NCI-H510A treated with DMSO at 0.1 percent for 48 hours (cell line): ENCODE results near the gene MDH1.
"Not testable (repeated sequence)": the region's sequence is repeated elsewhere in the genome, so short reads cannot be mapped to it uniquely, and the experiment has no call there.

Source experiments
- DNase-seq: peaks from one replicate; lab custom pipeline; 2025; lab: John Stamatoyannopoulos, UW

Gene MDH1

GRCh38 chr2:63588385-63589147, at the start of gene MDH1, which contains the start of gene WDPCP:
Gene MDH1 (plus strand): TSS chr2:63588963. CDS start chr2:63589044, 81 bp downstream.
Gene WDPCP (minus strand): TSS chr2:63588477. CDS start chr2:63588271, 206 bp downstream.
- DNase-seq = peak; percentile 98

DNA sequence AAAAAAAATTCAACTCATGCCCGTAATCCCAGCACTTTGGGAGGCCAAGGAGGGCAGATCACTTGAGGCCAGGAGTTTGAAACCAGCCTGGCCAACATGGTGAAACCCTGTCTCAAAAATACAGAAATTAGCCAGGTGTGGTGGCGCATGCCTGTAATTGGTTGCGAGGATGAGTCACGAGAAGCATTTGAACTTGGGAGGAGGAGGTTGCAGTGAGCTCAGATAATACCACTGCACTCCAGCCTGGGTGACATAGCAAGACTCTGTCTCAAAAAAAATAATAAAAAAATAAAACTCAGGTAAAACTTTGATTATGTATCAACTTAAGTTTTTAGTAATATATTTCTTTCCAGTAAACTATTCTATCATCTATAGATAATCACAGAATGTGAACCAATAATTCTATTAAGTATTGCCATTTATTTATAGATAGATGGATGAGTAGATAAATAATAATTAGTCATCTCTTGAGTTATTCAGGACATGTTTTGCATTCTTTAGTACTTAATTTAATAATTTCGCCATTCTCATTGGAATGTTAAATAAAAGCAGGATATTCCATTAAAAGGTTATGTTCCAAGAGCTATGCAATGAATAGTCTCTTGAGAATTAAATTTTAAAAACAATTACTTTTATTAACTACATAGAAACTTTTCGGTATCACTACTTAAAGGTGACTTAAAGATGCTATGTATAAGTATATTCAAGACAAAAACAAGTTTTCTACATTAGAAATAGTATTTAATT, 49.2 kb upstream of the MDH1 start:
- DNase-seq = no peak

DNA sequence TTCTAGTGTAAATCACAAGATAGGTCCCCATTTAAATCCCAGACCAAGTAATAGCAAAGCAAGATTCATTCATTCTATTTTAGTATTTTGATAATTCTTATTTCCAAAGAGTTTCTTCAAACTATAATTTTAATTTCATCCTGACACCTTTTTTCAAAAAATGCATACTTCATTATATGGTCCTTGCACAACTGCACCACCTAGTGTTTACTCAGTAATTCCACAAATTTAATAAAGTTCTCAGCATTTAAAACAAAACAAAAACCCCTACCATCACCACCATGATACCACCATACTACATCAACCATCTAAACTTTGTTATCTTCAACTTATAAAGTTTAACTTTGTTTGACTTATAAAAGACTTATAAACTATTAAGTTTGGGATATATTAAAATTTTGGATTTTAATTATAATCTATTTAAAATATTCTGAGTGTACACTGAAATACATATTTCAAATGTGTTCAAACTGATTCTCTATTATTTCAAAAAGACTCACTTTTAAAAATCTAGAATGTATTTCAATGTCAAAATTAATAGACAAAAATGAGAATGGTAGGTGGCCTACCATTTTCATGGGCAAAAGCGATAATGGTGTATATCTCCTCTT, 44.6 kb upstream of the MDH1 start:
- peak; percentile 34 for DNase-seq

DNA sequence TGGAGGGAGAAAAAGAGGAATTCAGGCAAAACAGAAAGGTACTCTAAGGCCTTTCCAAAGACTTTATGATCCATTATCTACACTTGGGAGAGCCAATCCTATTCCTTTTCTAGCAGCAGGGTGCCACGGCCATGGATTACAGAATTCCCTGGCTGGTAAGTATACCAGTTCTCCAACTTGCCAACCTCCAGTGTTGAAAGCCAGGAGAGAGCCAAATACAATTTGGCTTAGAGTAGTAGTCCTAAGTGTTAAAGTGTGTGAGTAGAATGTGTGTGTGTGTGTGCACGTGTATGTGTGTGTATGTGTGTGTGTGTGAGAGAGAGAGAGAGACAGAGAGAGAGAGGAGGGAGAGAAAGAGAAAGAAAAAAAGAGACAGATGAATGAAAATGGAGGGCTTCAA, 43.7 kb upstream of the MDH1 start:
- no peak for DNase-seq

DNA sequence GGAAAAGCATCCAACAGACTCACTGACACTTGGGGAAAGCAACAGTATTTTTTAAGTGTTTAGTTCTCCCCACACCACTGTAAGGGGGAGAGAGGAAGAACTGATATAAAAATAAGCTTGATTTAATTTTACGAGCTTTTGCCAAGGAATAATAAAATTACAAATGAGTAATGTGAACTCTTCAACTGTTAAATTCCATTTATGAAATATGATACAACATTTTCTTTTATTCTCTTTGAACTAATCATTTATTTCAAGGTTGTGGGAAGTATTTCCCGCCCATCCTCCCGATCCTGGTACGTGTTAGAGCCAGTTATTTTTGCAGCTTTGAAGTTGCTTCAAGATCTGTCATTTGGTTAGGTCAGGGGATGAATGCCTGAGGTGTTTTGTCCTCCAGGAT, 35.7 kb upstream of the MDH1 start:
- no peak for DNase-seq

DNA sequence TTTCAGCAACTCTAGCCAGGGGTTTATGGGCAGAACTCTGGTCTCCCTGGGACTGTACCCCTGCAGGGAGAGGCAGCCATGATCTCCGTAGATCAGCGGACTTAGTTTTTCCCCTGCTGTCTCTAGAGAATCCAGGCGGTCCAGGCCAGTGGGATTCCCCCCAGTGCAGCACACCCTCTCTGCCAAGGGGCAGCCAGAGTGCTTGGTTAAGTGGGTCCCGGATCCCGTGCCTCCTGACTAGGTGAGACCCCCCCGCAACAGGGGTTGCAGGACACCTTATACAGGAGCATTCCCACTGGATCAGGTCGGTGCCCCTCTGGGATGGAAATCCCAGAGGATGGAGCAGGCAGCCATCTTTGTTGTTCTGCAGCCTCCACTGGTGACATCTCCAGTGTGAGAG, 33.5 kb upstream of the MDH1 start:
- DNase-seq = no peak

DNA sequence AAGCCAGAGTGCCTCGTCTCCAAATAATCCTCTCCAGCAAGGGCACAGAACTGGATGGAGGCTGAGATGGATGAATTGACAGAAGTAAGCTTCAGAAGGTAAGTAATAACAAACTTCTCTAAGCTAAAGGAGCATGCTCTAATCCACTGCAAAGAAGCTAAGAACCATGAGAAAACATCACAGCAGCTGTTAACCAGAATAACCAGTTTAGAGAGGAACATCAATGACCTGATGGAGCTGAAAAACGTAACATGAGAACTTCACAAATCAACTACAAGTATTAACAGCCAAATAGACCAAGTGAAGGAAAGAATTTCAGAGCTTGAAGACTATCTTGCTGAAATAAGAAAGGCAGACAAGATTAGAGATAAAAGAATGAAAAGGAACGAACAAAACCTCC, 32.8 kb upstream of the MDH1 start:
- DNase-seq = peak; percentile 84

GRCh38 chr2:63557819-63558218, 30.9 kb upstream of the MDH1 start:
- not testable (repeated sequence) for DNase-seq

GRCh38 chr2:63558922-63559321, 29.8 kb upstream of the MDH1 start:
- DNase-seq = not testable (repeated sequence)

DNA sequence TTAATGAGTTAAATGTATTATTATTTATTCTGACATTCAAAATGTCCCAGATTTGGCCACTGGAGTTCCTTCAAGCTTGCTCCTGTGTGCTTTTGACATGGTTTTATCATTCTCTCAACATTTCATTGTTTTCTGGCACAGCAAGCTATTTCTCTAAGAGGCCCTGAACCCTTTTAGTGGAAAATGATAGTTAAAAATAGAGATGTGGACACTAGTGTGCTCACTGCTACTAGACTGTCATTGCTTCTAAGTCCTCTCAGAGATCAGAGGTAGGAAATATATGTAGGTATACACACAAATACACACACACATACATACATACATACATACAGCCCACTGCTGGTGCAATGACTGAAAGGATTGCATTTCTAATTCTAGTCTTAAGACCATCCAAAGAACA, 26.0 kb upstream of the MDH1 start:
- no peak for DNase-seq

GRCh38 chr2:63569740-63570139, 19.0 kb upstream of the MDH1 start:
- no peak for DNase-seq

- DNase-seq = no peak
These were observed 17.5 kb upstream of the MDH1 start for GRCh38 chr2:63571291-63571690.

DNA sequence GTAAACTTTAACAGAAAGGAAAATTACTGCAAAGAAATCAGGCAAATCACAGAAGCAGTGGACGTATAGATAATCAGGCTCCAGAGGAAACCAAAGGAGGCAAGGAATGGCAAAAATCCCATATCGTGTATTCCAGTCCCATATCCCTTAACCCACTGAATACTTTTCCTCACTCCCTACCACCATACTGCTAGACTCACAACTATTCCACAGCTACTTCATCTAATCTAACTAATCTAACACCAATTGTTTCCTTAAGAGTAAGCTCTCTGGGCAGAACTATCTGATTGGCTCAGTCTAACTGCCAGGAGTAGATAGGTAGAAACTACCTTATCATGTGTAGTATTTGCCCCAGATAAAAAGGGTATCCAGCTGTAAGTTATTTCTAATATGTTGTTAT, 16.8 kb upstream of the MDH1 start:
- no peak for DNase-seq

DNA sequence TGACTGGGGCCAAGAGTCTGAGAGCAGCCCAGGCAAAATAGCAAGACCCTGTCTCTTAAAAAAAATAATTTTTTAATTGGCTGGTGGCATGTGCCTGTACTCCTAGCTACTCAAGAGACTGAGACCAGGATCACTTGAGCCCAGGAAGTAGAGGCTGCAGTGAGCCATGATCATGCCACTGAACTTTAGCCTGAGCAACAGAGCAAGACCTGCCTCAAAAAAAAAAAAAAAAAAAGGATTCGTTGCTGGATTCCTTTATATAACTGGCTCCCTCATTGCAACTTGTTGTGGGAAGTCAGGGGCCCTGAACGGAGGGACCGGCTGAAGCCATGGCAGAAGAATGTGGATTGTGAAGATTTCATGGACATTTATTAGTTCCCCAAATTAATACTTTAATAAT, 15.7 kb upstream of the MDH1 start:
- DNase-seq = not testable (repeated sequence)

GRCh38 chr2:63573726-63574345, 14.9 kb upstream of the MDH1 start:
- DNase-seq = not testable (repeated sequence)

GRCh38 chr2:63576546-63576945, 12.2 kb upstream of the MDH1 start:
- DNase-seq = no peak

- no peak for DNase-seq
These were observed 10.0 kb upstream of the MDH1 start for GRCh38 chr2:63578767-63579166.

DNA sequence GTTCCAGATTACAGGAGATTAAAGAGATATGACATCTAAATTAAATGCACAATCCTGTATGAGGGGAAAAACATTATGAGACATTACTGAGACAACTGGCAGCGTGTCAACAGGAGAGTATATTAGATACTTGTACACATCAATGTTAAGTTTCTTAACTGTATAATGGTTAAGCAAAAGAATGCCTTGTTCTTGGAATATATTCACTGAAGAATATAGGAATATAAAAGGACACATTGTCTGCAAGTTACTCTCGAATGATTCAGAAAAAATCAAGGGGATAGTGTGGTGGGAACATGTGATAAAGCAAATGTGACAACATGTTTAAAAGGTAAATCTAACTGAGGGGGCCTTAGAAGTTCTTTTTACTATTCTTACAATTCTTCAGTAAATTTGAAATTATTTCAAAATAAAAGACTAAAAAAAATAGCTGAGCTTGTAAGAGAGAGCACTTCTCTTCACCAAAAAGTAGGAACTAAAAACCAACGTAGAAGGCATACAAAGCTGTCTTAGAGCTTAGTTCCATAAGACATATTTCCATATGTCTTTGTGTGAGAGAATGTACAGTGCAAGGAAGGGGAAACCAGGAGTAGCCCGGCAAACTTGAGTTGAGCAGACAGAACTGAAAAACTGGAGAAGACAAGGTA, 8.0 kb upstream of the MDH1 start:
- no peak for DNase-seq

- no peak for DNase-seq
These were observed 7.3 kb upstream of the MDH1 start for GRCh38 chr2:63581298-63581961.

GRCh38 chr2:63582873-63583272, 5.9 kb upstream of the MDH1 start:
- DNase-seq = no peak

- no peak for DNase-seq
These were observed 864 bp upstream of the MDH1 start for GRCh38 chr2:63587814-63588384.
